ENCODE data around the gene HDAC7. TPM values are rescaled to one million over a fixed set of nuclear protein-coding genes. Genes with fewer than 3 reads are reported as not detected.

The HDAC7 gene
- 32.9 TPM for polyA plus RNA-seq
- long read RNA-seq, donor 1: 0 reads
- long read RNA-seq, donor 2, full-length matches to known transcripts: 3 of 3 reads
- long read RNA-seq, donor 2, partial matches to known transcripts: 0 of 3 reads
- long read RNA-seq, donor 2, other reads (novel, unspliced or antisense): 0 of 3 reads
- long read RNA-seq, donor 3: 0 reads
- long read RNA-seq, donor 4: 0 reads
- long read RNA-seq, donor 5, full-length matches to known transcripts: 3 of 3 reads
- long read RNA-seq, donor 5, partial matches to known transcripts: 0 of 3 reads
- long read RNA-seq, donor 5, other reads (novel, unspliced or antisense): 0 of 3 reads
- long read RNA-seq, donor 6, full-length matches to known transcripts: 3 of 3 reads
- long read RNA-seq, donor 6, partial matches to known transcripts: 0 of 3 reads
- long read RNA-seq, donor 6, other reads (novel, unspliced or antisense): 0 of 3 reads
- long read RNA-seq, donor 7: 0 reads
- long read RNA-seq, donor 8, full-length matches to known transcripts: 2 of 2 reads
- long read RNA-seq, donor 8, partial matches to known transcripts: 0 of 2 reads
- long read RNA-seq, donor 8, other reads (novel, unspliced or antisense): 0 of 2 reads
- long read RNA-seq, donor 9, partial matches to known transcripts: 0 of 1 reads
- long read RNA-seq, donor 9, other reads (novel, unspliced or antisense): 0 of 1 reads
- long read RNA-seq, donor 10: 0 reads
- long read RNA-seq, donor 11: 0 reads

DNA sequence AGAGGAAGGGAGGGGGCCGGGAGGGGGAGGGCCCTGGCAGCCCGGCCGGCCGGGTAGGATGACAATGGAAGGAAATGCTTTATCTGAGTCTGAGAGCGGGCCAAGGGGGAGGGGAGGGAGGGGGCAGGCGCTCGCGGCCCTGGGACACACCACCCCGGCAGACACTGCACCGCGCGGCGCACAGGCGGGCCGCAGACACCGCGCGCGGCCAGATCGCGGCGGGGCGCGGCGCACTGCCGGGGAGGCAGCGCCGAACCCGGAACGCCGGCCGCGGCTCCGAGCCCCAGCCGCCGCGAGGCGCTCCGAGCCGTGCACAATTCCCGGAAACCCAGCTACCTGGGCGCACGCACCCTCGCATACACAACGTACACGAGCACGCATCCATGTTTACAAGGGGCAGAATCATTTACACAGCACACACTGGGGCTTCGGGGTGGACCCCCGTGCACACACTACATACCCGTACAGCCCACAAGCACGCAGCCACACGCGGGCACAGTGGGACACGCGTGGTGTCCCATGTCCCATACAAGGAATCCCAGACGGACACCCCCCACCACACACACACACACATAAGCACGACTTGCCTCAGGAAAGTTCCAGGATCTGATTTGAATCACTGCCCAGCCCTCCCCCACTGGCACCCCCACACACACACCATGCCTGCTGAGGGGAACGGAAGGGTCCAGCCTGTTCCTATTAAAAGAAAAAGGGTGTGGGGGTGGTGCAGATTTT, at the start of gene HDAC7:
TSS of gene HDAC7 (minus strand) at position 8 of the 735 bp plus-strand sequence. CDS start 118 bp downstream, outside the sequence.
- Histone ChIP-seq H3K27ac (ENCODE audit: low read length) (peak within 1 kb of the TSS; percentile 91), H3K27me3 (ENCODE audit: control insufficient read depth, insufficient read depth, low read length) (no peaks in the 10 kb centered on the region), H3K36me3 (ENCODE audit: control insufficient read depth, insufficient read depth, low read length) (no peaks in the 10 kb centered on the region), H3K4me1 (ENCODE audit: control insufficient read depth, insufficient read depth, low read length) (peaks cover 36% of the 10 kb centered on the region), H3K9me3 (ENCODE audit: control insufficient read depth, low read depth, low read length) (no peaks in the 10 kb centered on the region), H3K4me3 (ENCODE audit: low read length) (peak within 1 kb of the TSS; percentile 70)
- DNase-seq: peak; percentile 70 to 86
- WGBS (ENCODE audit: insufficient coverage, low lambda C conversion rate): no CpG with 5 or more reads among the region's 58 CpGs

GRCh38 chr12:47868552-47869031, 48.9 kb upstream of the HDAC7 start:
- 90% methylated on average over 3 of the region's 8 CpGs for WGBS (ENCODE audit: insufficient coverage, low lambda C conversion rate)

DNA sequence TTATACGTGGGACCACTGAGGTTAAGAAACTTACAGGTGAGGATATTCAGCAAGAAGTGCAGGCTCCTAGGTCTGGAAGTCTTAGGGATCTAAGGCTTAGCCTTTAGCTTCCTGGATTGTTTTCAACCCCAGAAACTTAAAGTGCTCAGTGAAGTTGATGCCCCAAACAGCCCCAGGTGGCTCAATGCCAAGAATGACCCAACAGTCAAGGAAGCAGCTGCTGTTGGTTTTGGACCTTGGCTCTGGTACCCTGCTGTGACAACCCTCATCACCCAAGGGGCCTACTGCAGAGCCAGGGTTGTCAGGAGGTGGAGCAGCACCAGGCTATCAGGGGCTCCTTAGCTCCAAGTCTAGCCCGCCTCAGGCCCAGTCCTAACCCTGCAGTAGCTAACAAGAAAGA, 48.3 kb upstream of the HDAC7 start:
- no peak overlapping the region for H3K27ac ChIP-seq (ENCODE audit: low read length)
- DNase-seq: no peak
- 100% methylated on average over 1 of the region's 2 CpGs for WGBS (ENCODE audit: insufficient coverage, low lambda C conversion rate)

More at GRCh38 chr12:47868552-47869031, 48.9 kb upstream of the HDAC7 start:
- DNase-seq: no peak
- Histone ChIP-seq H3K27ac (ENCODE audit: low read length) (no peak overlapping the region), H3K36me3 (ENCODE audit: control insufficient read depth, insufficient read depth, low read length) (peaks cover 10% of the 10 kb centered on the region), H3K27me3 (ENCODE audit: control insufficient read depth, insufficient read depth, low read length) (no peaks in the 10 kb centered on the region), H3K9me3 (ENCODE audit: control insufficient read depth, low read depth, low read length) (no peaks in the 10 kb centered on the region), H3K4me3 (ENCODE audit: low read length) (no peak overlapping the region), H3K4me1 (ENCODE audit: control insufficient read depth, insufficient read depth, low read length) (peaks cover under 1% of the 10 kb centered on the region)

DNA sequence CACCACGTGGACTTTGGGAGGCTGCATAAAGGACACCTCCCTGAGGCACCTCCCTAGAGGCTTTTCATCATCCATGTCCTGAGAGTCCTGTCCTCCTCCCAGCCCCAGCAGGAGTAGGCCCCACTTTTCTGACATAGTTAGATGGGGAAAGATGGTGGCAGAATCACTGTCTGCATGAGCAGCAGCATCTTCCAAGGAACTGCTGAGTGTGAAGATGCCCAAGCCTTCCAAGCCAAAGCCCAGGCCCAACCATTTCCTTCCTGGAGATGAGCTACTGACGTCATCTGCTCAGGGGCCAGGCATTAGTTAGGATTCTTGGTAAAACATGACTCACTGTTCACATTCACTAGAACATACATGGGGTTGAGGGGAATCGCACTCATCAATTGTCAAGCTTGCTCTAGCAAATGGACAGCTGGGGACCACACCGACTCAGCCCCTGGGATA, 47.8 kb upstream of the HDAC7 start:
- no peak overlapping the region for H3K27ac ChIP-seq (ENCODE audit: low read length)
- DNase-seq: no peak

More for the DNA sequence above, 48.3 kb upstream of the HDAC7 start:
- no peaks in the 10 kb centered on the region for H3K27me3 ChIP-seq (ENCODE audit: control insufficient read depth, insufficient read depth, low read length)
- no peaks in the 10 kb centered on the region for H3K9me3 ChIP-seq (ENCODE audit: control insufficient read depth, low read depth, low read length)
- H3K4me1 ChIP-seq (ENCODE audit: control insufficient read depth, insufficient read depth, low read length): no peaks in the 10 kb centered on the region
- no peak overlapping the region for H3K4me3 ChIP-seq (ENCODE audit: low read length)
- peaks cover 10% of the 10 kb centered on the region for H3K36me3 ChIP-seq (ENCODE audit: control insufficient read depth, insufficient read depth, low read length)

GRCh38 chr12:47864646-47865235, 45.0 kb upstream of the HDAC7 start:
- no CpG with 5 or more reads among the region's 14 CpGs for WGBS (ENCODE audit: insufficient coverage, low lambda C conversion rate)
- Histone ChIP-seq H3K27ac (ENCODE audit: low read length) (no peak overlapping the region), H3K27me3 (ENCODE audit: control insufficient read depth, insufficient read depth, low read length) (no peaks in the 10 kb centered on the region), H3K36me3 (ENCODE audit: control insufficient read depth, insufficient read depth, low read length) (peaks cover 10% of the 10 kb centered on the region), H3K9me3 (ENCODE audit: control insufficient read depth, low read depth, low read length) (no peaks in the 10 kb centered on the region), H3K4me1 (ENCODE audit: control insufficient read depth, insufficient read depth, low read length) (no peaks in the 10 kb centered on the region), H3K4me3 (ENCODE audit: low read length) (no peak overlapping the region)
- no peak for DNase-seq

More for the DNA sequence above, 47.8 kb upstream of the HDAC7 start:
- Histone ChIP-seq H3K4me1 (ENCODE audit: control insufficient read depth, insufficient read depth, low read length) (no peaks in the 10 kb centered on the region), H3K27me3 (ENCODE audit: control insufficient read depth, insufficient read depth, low read length) (no peaks in the 10 kb centered on the region), H3K9me3 (ENCODE audit: control insufficient read depth, low read depth, low read length) (no peaks in the 10 kb centered on the region), H3K36me3 (ENCODE audit: control insufficient read depth, insufficient read depth, low read length) (peaks cover 10% of the 10 kb centered on the region), H3K4me3 (ENCODE audit: low read length) (no peak overlapping the region)
- no CpG with 5 or more reads among the region's 4 CpGs for WGBS (ENCODE audit: insufficient coverage, low lambda C conversion rate)

- WGBS (ENCODE audit: insufficient coverage, low lambda C conversion rate): 60% methylated on average over 1 of the region's 6 CpGs
- no peak overlapping the region for H3K27ac ChIP-seq (ENCODE audit: low read length)
- H3K36me3 ChIP-seq (ENCODE audit: control insufficient read depth, insufficient read depth, low read length): peaks cover 10% of the 10 kb centered on the region
- H3K4me1 ChIP-seq (ENCODE audit: control insufficient read depth, insufficient read depth, low read length): no peaks in the 10 kb centered on the region
- no peaks in the 10 kb centered on the region for H3K9me3 ChIP-seq (ENCODE audit: control insufficient read depth, low read depth, low read length)
- DNase-seq: no peak
- no peaks in the 10 kb centered on the region for H3K27me3 ChIP-seq (ENCODE audit: control insufficient read depth, insufficient read depth, low read length)
- no peak overlapping the region for H3K4me3 ChIP-seq (ENCODE audit: low read length)
These were observed 44.3 kb upstream of the HDAC7 start for GRCh38 chr12:47863985-47864384.

GRCh38 chr12:47863467-47863866, 43.8 kb upstream of the HDAC7 start:
- peaks cover 10% of the 10 kb centered on the region for H3K36me3 ChIP-seq (ENCODE audit: control insufficient read depth, insufficient read depth, low read length)
- H3K9me3 ChIP-seq (ENCODE audit: control insufficient read depth, low read depth, low read length): no peaks in the 10 kb centered on the region
- DNase-seq: no peak
- H3K27ac ChIP-seq (ENCODE audit: low read length): no peak overlapping the region
- no peaks in the 10 kb centered on the region for H3K27me3 ChIP-seq (ENCODE audit: control insufficient read depth, insufficient read depth, low read length)
- H3K4me1 ChIP-seq (ENCODE audit: control insufficient read depth, insufficient read depth, low read length): no peaks in the 10 kb centered on the region
- no peak overlapping the region for H3K4me3 ChIP-seq (ENCODE audit: low read length)
- no CpG with 5 or more reads among the region's 7 CpGs for WGBS (ENCODE audit: insufficient coverage, low lambda C conversion rate)

- 100% methylated on average over 1 of the region's 7 CpGs for WGBS (ENCODE audit: insufficient coverage, low lambda C conversion rate)
- Histone ChIP-seq H3K36me3 (ENCODE audit: control insufficient read depth, insufficient read depth, low read length) (peaks cover 10% of the 10 kb centered on the region), H3K4me3 (ENCODE audit: low read length) (no peak overlapping the region), H3K9me3 (ENCODE audit: control insufficient read depth, low read depth, low read length) (no peaks in the 10 kb centered on the region), H3K4me1 (ENCODE audit: control insufficient read depth, insufficient read depth, low read length) (no peaks in the 10 kb centered on the region), H3K27me3 (ENCODE audit: control insufficient read depth, insufficient read depth, low read length) (no peaks in the 10 kb centered on the region), H3K27ac (ENCODE audit: low read length) (no peak overlapping the region)
- DNase-seq: no peak
These were observed 43.2 kb upstream of the HDAC7 start for GRCh38 chr12:47862881-47863280.

DNA sequence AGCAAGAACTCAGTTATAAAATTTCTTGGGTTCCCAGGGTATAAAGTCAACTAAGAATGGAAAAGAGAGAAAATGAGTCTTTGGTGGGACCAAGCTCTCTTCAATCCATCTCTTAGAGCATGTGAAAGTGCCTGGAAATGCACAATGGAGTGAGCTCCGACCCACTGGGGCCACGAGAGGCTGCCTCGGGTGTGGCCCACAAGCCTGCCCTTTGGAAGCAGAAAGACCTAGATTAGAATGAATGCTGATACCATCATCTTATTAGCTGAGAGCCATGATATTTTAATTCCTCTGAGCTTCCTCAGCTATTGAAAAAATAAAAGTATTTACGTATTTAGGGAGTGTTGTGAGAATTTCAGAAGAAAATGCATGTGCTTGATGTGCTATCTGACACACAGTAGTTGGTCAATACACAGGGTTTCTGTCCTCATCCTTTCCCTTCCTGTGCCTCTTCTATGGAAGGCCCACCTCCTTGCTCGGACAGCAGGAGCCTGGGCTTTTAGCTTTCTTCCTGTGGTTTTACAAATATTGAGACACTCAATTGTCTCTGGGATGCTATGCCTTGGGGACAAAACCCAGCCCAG, 42.6 kb upstream of the HDAC7 start:
- no peak overlapping the region for H3K27ac ChIP-seq (ENCODE audit: low read length)

More for the DNA sequence above, 42.6 kb upstream of the HDAC7 start:
- Histone ChIP-seq H3K4me3 (ENCODE audit: low read length) (no peak overlapping the region), H3K36me3 (ENCODE audit: control insufficient read depth, insufficient read depth, low read length) (peaks cover 10% of the 10 kb centered on the region), H3K9me3 (ENCODE audit: control insufficient read depth, low read depth, low read length) (no peaks in the 10 kb centered on the region), H3K4me1 (ENCODE audit: control insufficient read depth, insufficient read depth, low read length) (no peaks in the 10 kb centered on the region), H3K27me3 (ENCODE audit: control insufficient read depth, insufficient read depth, low read length) (no peaks in the 10 kb centered on the region)
- no peak for DNase-seq
- WGBS (ENCODE audit: insufficient coverage, low lambda C conversion rate): no CpG with 5 or more reads among the region's 5 CpGs
